IPS DF 6.9 (cell line): Measurements from ENCODE around the gene KLHL40.

Experiments used
- DNase-seq: peaks from one replicate; pipeline ENCODE4 v3.0.0-alpha.2; 2013; ENCODE audit warnings: low read depth, low spot score
- H3K27ac ChIP-seq: one replicate; pipeline ENCODE4 v1.5.1; 2013; ENCODE audit warnings: low read length, control low read depth
- H3K27me3 ChIP-seq: 2 replicates; pipeline ENCODE4 v1.6.1; 2013; ENCODE audit warnings: mild to moderate bottlenecking, low read length; ENCODE audit not compliant: control insufficient read depth, insufficient read depth
- H3K36me3 ChIP-seq: 2 replicates; pipeline ENCODE4 v1.6.1; 2013; ENCODE audit warnings: low read length; ENCODE audit not compliant: control insufficient read depth, insufficient read depth
- H3K4me1 ChIP-seq: 2 replicates; pipeline ENCODE4 v1.6.1; 2013; ENCODE audit warnings: low read length; ENCODE audit not compliant: control insufficient read depth, insufficient read depth
- H3K4me3 ChIP-seq: 2 replicates; pipeline ENCODE4 v1.5.1; 2013; ENCODE audit warnings: mild to moderate bottlenecking, low read length
- H3K9me3 ChIP-seq: 2 replicates; pipeline ENCODE4 v1.6.1; 2013; ENCODE audit warnings: low read length, inconsistent platforms; ENCODE audit not compliant: control insufficient read depth, insufficient read depth
- WGBS: extraction: QIAGEN DNeasy Blood & Tissue Kit; methylation state at CpG from one replicate; pipeline ENCODE4 v1.1.7; 2013; ENCODE audit warnings: mixed read lengths, missing lambda C conversion rate; ENCODE audit not compliant: insufficient read length, insufficient coverage; 5-methylcytosine and 5-hydroxymethylcytosine counted together

KLHL40 gene, protein sequence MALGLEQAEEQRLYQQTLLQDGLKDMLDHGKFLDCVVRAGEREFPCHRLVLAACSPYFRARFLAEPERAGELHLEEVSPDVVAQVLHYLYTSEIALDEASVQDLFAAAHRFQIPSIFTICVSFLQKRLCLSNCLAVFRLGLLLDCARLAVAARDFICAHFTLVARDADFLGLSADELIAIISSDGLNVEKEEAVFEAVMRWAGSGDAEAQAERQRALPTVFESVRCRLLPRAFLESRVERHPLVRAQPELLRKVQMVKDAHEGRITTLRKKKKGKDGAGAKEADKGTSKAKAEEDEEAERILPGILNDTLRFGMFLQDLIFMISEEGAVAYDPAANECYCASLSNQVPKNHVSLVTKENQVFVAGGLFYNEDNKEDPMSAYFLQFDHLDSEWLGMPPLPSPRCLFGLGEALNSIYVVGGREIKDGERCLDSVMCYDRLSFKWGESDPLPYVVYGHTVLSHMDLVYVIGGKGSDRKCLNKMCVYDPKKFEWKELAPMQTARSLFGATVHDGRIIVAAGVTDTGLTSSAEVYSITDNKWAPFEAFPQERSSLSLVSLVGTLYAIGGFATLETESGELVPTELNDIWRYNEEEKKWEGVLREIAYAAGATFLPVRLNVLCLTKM

DNA sequence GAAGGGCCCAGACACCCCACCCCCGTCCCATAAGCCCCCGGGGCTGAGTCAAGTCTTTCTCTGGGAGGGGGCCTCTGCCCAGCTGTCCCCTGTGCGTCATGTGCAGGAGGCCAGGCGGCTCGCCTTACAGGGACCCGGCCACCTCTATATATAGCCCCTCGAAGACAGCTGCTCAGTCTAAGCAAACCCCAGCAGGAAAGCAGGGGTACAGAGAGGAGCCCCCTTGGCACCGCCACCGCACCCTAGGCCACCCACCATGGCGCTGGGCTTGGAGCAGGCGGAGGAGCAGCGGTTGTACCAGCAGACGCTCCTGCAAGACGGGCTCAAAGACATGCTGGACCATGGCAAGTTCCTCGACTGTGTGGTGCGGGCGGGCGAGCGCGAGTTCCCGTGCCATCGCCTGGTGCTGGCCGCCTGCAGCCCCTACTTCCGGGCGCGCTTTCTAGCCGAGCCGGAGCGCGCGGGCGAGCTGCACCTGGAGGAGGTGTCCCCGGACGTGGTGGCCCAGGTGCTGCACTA, at the start of gene KLHL40:
Gene KLHL40 (plus strand): TSS at position 175 of the 519 bp plus-strand sequence. CDS start 82 bp downstream, at position 257.
- no peaks in the 10 kb centered on the region; the same call in 1 of the 2 replicates for H3K4me1 ChIP-seq
- no peaks in the 10 kb centered on the region for H3K27me3 ChIP-seq
- DNase-seq: no peak
- H3K27ac ChIP-seq: no peak within 1 kb of the TSS
- H3K4me3 ChIP-seq: no peak within 1 kb of the TSS
- WGBS: no CpG with 5 or more reads among the region's 34 CpGs
- no peaks in the 10 kb centered on the region for H3K9me3 ChIP-seq
- H3K36me3 ChIP-seq: no peaks in the 10 kb centered on the region

DNA sequence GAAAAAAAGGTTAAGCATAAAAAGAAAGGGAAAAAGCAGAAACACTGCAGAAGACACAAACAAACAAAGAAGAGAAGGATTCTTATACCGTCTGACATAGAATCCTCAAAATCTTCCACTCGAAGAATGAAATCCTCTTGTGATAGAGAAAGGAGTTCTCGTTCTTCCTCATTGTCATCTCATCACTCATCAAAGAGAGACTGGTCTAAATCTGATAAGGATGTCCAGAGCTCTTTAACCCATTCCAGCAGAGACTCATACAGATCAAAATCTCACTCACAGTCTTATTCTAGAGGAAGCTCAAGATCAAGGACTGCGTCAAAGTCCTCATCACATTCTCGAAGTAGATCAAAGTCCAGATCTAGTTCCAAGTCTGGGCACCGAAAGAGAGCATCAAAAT, 48.3 kb upstream of the KLHL40 start:
- H3K4me1 ChIP-seq: no peaks in the 10 kb centered on the region
- WGBS: no CpG with 5 or more reads among the region's 6 CpGs
- H3K27me3 ChIP-seq: no peaks in the 10 kb centered on the region
- peaks cover 35% of the 10 kb centered on the region; the same call in 1 of the 2 replicates for H3K36me3 ChIP-seq
- H3K27ac ChIP-seq: no peak overlapping the region
- no peak overlapping the region for H3K4me3 ChIP-seq
- no peak for DNase-seq
- H3K9me3 ChIP-seq: no peaks in the 10 kb centered on the region

DNA sequence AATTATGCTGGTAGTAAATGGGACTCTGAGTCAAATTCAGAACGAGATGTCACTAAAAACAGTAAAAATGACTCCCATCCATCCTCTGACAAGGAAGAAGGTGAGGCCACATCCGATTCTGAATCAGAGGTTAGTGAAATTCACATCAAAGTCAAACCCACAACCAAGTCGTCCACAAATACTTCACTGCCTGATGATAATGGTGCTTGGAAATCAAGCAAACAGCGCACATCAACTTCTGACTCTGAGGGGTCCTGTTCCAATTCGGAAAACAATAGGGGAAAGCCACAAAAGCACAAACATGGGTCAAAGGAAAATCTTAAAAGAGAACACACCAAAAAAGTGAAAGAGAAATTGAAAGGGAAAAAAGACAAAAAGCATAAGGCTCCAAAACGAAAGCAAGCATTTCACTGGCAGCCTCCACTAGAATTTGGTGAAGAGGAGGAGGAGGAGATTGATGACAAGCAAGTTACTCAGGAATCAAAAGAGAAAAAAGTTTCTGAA, 46.9 kb upstream of the KLHL40 start:
- no peak for DNase-seq
- Histone ChIP-seq H3K36me3 (peaks cover 40% of the 10 kb centered on the region; the same call in 1 of the 2 replicates), H3K4me1 (no peaks in the 10 kb centered on the region), H3K9me3 (no peaks in the 10 kb centered on the region), H3K4me3 (no peak overlapping the region), H3K27me3 (no peaks in the 10 kb centered on the region), H3K27ac (no peak overlapping the region)
- no CpG with 5 or more reads among the region's 6 CpGs for WGBS

DNA sequence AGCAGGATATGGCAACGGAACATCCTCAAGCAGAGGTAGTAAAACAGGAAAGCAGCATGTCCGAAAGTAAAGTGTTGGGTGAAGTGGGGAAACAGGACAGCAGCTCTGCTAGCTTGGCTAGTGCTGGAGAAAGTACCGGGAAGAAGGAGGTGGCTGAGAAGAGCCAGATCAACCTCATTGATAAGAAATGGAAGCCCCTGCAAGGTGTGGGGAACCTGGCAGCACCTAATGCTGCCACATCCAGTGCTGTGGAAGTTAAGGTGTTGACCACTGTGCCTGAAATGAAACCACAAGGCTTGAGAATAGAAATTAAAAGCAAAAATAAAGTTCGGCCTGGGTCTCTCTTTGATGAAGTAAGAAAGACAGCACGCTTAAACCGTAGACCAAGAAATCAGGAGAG, 46.1 kb upstream of the KLHL40 start:
- Histone ChIP-seq H3K27ac (no peak overlapping the region), H3K27me3 (no peaks in the 10 kb centered on the region), H3K4me3 (no peak overlapping the region), H3K9me3 (no peaks in the 10 kb centered on the region), H3K4me1 (no peaks in the 10 kb centered on the region), H3K36me3 (peaks cover 39% of the 10 kb centered on the region; the same call in 1 of the 2 replicates)
- WGBS: no CpG with 5 or more reads among the region's 6 CpGs
- no peak for DNase-seq

DNA sequence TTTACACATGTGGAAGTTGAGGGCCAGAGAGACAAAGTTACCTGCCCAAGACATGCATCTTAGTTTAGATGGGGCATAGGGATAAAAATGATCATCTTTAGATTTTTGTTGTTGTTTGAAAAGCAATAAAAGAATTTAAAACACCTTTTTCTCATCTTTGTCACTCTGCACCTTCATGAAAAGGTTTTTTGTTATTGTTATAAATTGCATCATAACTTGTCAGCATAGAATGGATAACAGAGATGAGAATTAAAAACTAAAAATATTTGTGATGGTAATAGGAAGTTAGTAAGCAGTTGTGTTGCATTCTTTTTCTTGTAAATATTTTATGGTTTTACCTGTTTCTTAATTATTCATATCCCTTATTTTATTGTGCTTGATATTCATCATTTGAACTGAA, 45.2 kb upstream of the KLHL40 start:
- no peak for DNase-seq
- Histone ChIP-seq H3K4me3 (no peak overlapping the region), H3K27ac (no peak overlapping the region), H3K4me1 (no peaks in the 10 kb centered on the region), H3K9me3 (no peaks in the 10 kb centered on the region), H3K27me3 (no peaks in the 10 kb centered on the region), H3K36me3 (peaks cover 37% of the 10 kb centered on the region; the same call in 1 of the 2 replicates)

DNA sequence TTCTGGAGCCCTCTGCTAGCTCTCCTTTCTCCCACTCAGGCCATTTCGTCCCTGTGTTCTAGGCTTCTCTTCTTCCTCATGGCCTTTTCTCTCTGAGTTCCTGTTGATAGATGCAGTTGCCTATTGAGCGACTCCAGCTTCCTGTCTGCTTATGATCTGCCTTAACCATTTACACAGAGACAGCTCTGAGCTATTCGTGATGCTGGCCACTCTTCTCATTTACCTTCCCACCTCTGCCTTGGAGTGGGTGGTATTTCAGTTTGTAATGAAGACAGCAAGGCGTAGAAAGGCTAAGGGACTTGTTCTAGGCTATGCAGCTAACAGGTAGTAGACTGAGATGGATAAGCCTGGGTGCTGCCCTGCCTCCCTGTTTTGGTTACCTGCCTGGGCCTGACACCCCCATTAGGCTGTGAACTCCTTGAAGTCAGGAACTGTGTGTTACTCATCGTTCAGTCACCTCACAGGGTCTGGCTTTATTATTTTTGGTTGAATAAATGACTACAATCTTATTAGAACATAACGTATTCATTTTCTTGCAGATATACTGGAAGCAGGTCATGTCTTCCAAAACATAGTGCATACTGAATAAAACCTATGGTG, 44.5 kb upstream of the KLHL40 start:
- no peak overlapping the region for H3K4me3 ChIP-seq
- H3K4me1 ChIP-seq: no peaks in the 10 kb centered on the region
- DNase-seq: no peak
- peaks cover 35% of the 10 kb centered on the region; the same call in 1 of the 2 replicates for H3K36me3 ChIP-seq
- no peaks in the 10 kb centered on the region for H3K9me3 ChIP-seq
- H3K27ac ChIP-seq: no peak overlapping the region
- no peaks in the 10 kb centered on the region for H3K27me3 ChIP-seq
- WGBS: no CpG with 5 or more reads among the region's 6 CpGs

DNA sequence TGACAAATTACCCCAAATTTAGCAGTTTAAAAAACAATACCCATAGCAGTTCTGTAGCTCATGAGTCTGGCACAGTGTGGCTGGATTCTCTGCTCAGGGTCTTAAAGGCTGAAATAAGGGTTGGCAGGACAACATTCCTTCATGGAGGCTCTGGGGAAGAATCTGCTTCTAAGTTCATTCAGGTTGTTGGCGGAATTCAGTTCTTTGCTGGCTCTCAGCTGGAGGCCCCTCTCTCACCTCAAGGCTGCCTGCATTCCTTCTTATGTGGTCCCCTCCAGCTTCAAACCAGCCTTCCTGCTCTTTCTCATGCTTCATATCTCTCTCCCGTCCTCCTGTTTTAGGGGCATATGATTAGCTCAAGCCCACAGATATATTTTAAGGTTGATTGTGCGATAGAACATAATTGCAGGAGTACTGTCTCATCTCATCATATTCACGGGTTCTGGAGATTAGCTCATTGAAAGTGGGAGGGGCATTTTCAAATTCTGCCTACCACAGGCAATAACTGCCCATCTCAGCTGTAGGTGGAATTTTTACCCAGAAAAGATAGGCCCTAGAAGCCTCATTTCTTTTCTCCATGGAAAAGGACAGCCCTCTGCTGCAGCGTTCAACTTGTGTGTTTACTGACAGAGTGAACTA, 37.4 kb upstream of the KLHL40 start:
- Histone ChIP-seq H3K4me1 (peaks cover 7% of the 10 kb centered on the region), H3K9me3 (no peaks in the 10 kb centered on the region), H3K27ac (no peak overlapping the region), H3K4me3 (no peak overlapping the region), H3K36me3 (peaks cover 6% of the 10 kb centered on the region; the same call in 1 of the 2 replicates), H3K27me3 (no peaks in the 10 kb centered on the region)
- no CpG with 5 or more reads among the region's 5 CpGs for WGBS
- DNase-seq: peak; percentile 33

DNA sequence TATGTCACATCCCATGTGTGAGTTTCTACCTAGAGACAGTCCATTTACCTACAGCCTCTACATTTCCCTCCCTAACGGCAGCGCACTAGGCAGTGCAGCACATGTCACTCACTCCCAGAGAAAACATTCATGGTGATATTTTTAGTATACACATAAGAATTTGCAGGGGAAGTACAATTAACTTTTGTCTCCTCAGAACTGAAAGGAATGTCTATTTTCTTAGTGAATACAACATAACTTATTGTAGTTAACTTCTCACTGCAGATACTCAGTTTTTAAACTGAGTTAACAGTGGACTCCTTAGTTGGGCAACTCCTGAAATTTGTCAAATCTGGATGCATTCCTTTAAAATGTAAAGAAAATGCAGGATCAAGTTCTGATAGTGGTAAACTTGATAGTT, 36.3 kb upstream of the KLHL40 start:
- WGBS: no CpG with 5 or more reads among the region's 2 CpGs
- Histone ChIP-seq H3K27me3 (no peaks in the 10 kb centered on the region), H3K4me3 (no peak overlapping the region), H3K27ac (no peak overlapping the region), H3K36me3 (no peaks in the 10 kb centered on the region; the same call in 1 of the 2 replicates), H3K4me1 (peaks cover 11% of the 10 kb centered on the region), H3K9me3 (no peaks in the 10 kb centered on the region)
- no peak for DNase-seq

DNA sequence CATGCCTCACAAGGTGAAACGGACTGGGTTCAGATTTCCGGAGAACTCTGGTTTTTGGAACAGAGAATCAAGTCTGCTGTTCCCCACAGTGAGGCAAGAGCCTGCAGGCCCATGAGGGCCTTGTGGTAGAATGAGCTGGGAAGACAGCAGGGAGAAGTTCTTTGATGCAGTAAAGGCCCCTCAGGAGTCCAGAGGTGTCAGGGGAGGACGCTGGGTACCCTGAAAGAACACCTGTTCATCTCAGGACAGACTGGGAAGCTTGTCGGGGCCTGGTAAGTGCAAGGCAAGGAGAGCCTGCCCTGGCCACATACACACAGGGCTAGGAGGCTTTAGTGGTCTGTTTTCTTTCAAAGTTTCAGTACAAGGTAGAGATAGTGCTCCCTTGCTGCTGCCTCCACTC, 35.6 kb upstream of the KLHL40 start:
- no peak for DNase-seq
- Histone ChIP-seq H3K9me3 (no peaks in the 10 kb centered on the region), H3K27me3 (no peaks in the 10 kb centered on the region), H3K36me3 (no peaks in the 10 kb centered on the region; the same call in 1 of the 2 replicates), H3K4me1 (peaks cover 11% of the 10 kb centered on the region), H3K4me3 (no peak overlapping the region), H3K27ac (no peak overlapping the region)
- WGBS: no CpG with 5 or more reads among the region's 4 CpGs
